Kidney epithelial cell (primary cell): Measurements from ENCODE around the gene VPS72. TPM values are rescaled to one million over a fixed set of nuclear protein-coding genes. Genes with fewer than 3 reads are reported as not detected.
"Not testable (repeated sequence)": the region's sequence is repeated elsewhere in the genome, so short reads cannot be mapped to it uniquely, and the experiment has no call there.

ENCODE experiments used
- DNase-seq: peaks from one replicate; pipeline ENCODE4 v3.0.0-alpha.2; 2010; ENCODE audit warnings: low read depth
- H3K27me3 ChIP-seq: 2 replicates; pipeline ENCODE4 v1.6.0; 2011; ENCODE audit warnings: low read length; ENCODE audit not compliant: control insufficient read depth, insufficient read depth
- H3K36me3 ChIP-seq: 2 replicates; pipeline ENCODE4 v1.5.1; 2011; ENCODE audit warnings: low read length; ENCODE audit not compliant: control insufficient read depth, insufficient read depth
- H3K4me3 ChIP-seq: 2 replicates; pipeline ENCODE4 v1.5.1; 2011; ENCODE audit warnings: low read depth, mild to moderate bottlenecking, control low read depth, low read length
- total RNA-seq: library from RNA; depleted of rRNA; stranded (reverse); fragments of >200 nt; gene quantifications from 2 replicates; pipeline ENCODE4 v1.2.3, GENCODE V29; 2015
- TF ChIP-seq, protein P1 (sequence below): IDR thresholded peaks from 2 replicates; pipeline ENCODE4 v1.5.1; 2011; ENCODE audit warnings: mild to moderate bottlenecking, moderate library complexity, low read length, control low read depth, inconsistent platforms; ENCODE audit not compliant: insufficient read depth, poor library complexity, severe bottlenecking

VPS72 gene
- total RNA-seq, 1 donor from 2014 or later: 83.4 TPM

DNA sequence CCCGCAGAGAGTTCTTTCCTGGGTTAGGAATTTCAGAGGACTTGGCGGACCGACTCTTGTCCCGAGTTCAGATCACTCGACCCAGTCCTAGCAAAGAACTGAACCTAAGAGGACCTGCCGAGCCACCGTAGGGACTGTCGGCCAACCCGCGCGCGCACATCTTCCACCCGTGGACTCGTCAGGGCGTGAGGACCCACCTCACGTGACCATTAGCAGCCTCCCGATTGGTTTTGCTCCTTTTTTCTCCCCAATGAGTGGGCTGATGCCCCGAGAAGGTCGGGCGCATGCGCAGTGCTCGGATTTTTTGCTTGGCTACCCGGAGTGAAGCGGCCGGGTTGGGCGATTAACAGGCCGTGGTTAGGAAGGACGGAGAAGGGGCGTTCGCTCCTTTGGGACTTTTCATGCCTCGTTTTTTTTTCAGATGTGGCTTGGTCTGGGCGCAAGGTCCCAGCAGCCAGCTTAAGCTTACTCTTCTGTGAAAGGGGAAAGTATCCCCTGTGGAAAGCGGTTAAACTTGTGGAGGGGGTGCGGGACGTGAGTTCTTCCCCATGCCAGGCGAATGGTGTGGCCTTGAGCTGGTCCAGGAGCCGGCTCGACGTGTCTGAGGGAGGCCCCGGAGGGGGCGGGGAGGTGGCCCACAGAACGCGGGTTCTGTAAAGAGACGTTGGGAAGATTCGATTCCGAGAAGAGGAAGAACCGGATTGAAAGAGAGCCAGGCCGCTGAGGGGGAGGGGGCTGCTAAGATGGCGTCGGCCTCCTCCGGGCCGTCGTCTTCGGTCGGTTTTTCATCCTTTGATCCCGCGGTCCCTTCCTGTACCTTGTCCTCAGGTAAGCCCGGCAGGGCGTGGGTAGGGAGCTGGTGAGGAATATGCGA lies 8.5 kb upstream of the VPS72 start, which contains the start of gene PIP5K1A:
Gene PIP5K1A (plus strand): TSS at position 299 of the 874 bp plus-strand sequence. CDS start 445 bp downstream, at position 744.
- TF ChIP-seq, protein P1, sequence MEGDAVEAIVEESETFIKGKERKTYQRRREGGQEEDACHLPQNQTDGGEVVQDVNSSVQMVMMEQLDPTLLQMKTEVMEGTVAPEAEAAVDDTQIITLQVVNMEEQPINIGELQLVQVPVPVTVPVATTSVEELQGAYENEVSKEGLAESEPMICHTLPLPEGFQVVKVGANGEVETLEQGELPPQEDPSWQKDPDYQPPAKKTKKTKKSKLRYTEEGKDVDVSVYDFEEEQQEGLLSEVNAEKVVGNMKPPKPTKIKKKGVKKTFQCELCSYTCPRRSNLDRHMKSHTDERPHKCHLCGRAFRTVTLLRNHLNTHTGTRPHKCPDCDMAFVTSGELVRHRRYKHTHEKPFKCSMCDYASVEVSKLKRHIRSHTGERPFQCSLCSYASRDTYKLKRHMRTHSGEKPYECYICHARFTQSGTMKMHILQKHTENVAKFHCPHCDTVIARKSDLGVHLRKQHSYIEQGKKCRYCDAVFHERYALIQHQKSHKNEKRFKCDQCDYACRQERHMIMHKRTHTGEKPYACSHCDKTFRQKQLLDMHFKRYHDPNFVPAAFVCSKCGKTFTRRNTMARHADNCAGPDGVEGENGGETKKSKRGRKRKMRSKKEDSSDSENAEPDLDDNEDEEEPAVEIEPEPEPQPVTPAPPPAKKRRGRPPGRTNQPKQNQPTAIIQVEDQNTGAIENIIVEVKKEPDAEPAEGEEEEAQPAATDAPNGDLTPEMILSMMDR: no peak
- Histone ChIP-seq H3K4me3 (peak within 1 kb of the TSS; percentile 77), H3K27me3 (no peaks in the 10 kb centered on the region), H3K36me3 (no peaks in the 10 kb centered on the region)
- DNase-seq: peak; percentile 92

DNA sequence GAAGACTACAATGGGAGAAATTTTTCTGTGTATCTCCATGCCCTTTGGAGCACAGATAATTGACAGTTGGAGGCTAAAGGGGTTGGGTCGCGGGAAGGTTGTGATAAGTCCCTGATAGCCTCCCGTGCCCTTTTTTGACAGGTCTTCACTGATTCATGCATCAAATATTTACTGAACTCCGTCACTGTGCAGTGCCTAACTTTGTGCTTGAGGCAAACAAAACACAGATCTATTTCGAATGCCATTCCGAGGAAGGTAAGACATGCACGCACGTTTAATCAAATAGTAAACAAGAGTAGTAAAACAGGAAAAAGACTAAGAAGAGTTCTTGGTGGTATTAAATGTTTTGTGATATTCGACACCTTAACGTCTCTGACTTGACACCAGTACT lies 7.9 kb upstream of the VPS72 start:
- TF ChIP-seq, protein P1: no peak
- DNase-seq: no peak
- peak overlapping the region; percentile 77 for H3K4me3 ChIP-seq
- H3K27me3 ChIP-seq: no peaks in the 10 kb centered on the region
- H3K36me3 ChIP-seq: no peaks in the 10 kb centered on the region

DNA sequence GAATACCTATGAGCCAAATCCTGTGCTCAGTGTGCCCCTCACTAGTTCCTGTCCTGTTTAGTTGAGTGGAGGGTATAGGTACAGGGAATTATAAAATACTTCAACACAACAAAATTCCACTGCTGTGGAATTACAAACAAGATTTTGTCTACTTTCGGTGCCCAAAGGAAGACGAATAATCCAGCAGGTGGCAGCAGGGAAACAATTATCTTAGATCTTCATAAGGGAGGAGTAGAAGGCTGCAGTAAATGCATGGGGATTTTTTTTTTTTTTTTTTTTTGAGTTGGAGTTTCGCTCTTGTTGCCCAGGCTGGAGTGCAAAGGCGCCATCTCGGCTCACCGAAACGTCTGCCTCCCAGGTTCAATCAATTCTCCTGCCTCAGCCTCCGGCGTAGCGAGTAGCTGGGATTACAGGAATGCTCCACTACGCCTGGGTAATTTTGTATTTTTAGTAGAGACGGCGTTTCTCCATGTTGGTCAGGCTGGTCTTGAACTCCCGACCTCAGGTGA lies 6.3 kb upstream of the VPS72 start:
- Histone ChIP-seq H3K4me3 (peak overlapping the region; percentile 3), H3K27me3 (no peaks in the 10 kb centered on the region), H3K36me3 (no peaks in the 10 kb centered on the region)
- DNase-seq: peak; percentile 55
- TF ChIP-seq, protein P1: peak; percentile 57

DNA sequence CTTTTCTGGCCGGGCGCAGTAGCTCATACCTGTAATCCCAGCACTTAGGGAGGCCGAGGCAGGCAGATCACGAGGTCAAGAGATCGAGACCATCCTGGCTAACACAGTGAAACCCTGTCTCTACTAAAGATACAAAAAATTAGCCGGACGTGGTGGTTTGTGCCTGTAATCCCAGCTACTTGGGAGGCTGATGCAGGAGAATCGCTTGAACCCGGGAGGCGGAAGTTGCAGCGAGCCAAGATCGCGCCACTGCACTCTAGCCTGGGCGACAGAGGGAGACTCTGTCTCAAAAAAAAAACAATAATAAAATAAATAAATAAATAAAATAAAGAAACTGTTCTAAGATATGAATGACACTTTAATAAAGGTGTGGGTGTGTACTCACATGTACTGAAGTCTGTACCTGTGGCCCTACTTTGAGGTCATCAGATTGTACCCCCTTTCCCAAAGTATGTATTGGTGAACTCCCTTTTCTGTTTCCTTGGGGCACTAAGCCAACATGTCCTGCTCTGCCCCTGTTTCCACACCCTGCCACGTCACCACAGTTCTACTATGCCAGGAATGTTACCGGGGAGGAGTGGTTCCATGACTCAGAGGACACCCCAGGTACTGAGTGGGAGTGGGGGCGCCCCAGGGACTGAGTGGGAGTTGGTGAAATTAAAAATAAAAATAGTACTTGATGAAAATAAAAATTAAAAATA lies 5.0 kb upstream of the VPS72 start:
- peak; percentile 70 for DNase-seq
- not testable (repeated sequence) for H3K27me3 ChIP-seq, H3K36me3 ChIP-seq, H3K4me3 ChIP-seq

DNA sequence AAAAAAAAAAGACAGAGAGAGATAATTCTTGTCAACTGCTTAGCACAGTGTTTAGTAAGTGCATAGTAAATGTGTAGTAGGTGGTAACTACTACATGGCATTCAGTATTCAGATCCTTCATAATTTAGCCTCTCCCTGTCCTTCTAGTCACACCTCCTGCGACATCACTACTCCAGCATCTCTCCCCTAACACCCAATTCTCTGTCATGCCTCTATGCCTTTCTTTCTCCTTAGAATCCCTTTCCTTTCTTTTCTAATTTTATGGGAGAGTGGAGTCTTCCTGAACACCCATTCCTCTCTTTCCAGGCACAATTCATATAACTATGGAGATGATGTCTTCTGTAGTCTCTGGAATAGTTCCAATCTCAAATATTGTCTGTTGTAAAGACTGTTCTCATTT lies 3.9 kb upstream of the VPS72 start:
- Histone ChIP-seq H3K4me3 (no peak overlapping the region), H3K36me3 (no peaks in the 10 kb centered on the region), H3K27me3 (no peaks in the 10 kb centered on the region)
- TF ChIP-seq, protein P1: no peak
- DNase-seq: no peak

DNA sequence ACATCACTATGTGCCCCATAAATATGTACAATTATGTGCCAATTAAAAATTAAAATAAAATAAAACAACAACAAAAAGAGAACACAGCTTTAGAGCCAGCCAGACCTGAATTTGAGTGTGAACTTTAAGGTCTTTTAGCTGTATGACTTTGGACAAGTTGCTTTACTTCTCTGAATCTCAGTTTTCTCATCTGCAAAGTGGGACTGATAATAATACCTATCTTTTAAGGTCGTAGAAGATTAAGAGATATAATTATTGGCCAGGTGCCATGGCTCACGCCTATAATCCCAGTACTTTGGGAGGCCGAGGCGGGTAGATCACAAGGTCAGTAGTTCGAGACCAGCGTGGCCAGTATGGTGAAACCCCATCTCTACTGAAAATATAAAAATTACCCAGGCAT lies 3.3 kb upstream of the VPS72 start:
- no peak for DNase-seq
- no peak overlapping the region for H3K4me3 ChIP-seq
- H3K36me3 ChIP-seq: no peaks in the 10 kb centered on the region
- H3K27me3 ChIP-seq: no peaks in the 10 kb centered on the region
- TF ChIP-seq, protein P1: no peak
